22Rv1 (cell line): ENCODE results near the gene ACSL4.

Experiments used
- ZFX ChIP-seq: fragments of 450-650 bp; IDR thresholded peaks from 2 replicates; pipeline ENCODE4 v1.6.1; 2017; ENCODE audit warnings: antibody characterized with exemption, borderline replicate concordance
- TF ChIP-seq, protein P1 (sequence below): fragments of 450-650 bp; IDR thresholded peaks from 2 replicates; pipeline ENCODE4 v1.5.1; 2017; ENCODE audit warnings: mild to moderate bottlenecking

DNA sequence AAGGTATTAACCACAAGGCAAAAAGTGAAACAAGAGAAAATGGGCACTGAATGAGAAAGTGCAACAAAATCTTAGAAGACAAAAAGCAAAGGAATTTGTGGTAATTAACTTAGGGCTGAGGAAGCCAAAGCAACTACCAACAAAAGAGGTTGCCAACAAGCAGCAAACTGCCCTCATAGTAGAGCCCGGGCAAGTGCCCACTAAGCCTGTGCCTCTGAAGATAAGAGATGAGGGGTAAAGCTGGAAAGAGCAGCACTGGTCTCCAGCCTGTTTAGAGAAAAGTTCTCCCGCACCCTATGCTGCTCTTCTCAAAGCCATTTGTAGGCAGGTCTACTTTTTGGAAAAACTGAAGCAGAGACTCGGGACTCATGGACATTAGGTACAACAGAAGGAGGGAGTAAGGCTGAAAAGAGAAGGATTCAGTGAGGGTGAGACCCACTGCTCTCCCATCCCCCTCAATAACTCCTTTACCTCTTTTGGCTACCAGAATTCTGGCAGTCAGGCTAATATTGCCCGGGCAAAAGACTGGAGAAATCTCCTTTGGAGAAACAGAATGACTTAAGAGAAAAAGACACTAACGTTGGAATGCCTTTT lies 78.4 kb downstream of the ACSL4 start:
- TF ChIP-seq, protein P1, sequence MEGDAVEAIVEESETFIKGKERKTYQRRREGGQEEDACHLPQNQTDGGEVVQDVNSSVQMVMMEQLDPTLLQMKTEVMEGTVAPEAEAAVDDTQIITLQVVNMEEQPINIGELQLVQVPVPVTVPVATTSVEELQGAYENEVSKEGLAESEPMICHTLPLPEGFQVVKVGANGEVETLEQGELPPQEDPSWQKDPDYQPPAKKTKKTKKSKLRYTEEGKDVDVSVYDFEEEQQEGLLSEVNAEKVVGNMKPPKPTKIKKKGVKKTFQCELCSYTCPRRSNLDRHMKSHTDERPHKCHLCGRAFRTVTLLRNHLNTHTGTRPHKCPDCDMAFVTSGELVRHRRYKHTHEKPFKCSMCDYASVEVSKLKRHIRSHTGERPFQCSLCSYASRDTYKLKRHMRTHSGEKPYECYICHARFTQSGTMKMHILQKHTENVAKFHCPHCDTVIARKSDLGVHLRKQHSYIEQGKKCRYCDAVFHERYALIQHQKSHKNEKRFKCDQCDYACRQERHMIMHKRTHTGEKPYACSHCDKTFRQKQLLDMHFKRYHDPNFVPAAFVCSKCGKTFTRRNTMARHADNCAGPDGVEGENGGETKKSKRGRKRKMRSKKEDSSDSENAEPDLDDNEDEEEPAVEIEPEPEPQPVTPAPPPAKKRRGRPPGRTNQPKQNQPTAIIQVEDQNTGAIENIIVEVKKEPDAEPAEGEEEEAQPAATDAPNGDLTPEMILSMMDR = no peak
- no peak for TF ChIP-seq ZFX
